Cardiac septum (tissue), 1 donor: ENCODE results near the gene SLC25A30. TPM values are rescaled to one million over a fixed set of nuclear protein-coding genes. Genes with fewer than 3 reads are reported as not detected.
"Not testable (repeated sequence)": the region's sequence is repeated elsewhere in the genome, so short reads cannot be mapped to it uniquely, and the experiment has no call there.

Source experiments
- DNase-seq: peaks from one replicate; pipeline ENCODE4 v3.0.0-alpha.2; 2020; ENCODE audit warnings: low spot score
- intact Hi-C: fragments of 100-400 bp; cut with DNase I; formaldehyde crosslinking; loops from one replicate; pipeline ENCODE4 v1.14.0; 2022
- total RNA-seq: library from RNA; stranded (reverse); fragmentation: NEBNext Ultra II Directional; extraction: Animal tissue kit (Norgen Biotek cat#: 25700); gene quantifications from one replicate; pipeline ENCODE4 v1.2.1, GENCODE V29; 2021
- donor health status: DM: no; HTN: no; CAD: no.

SLC25A30 gene
- total RNA-seq, 1 donor from 2014 or later = 83.4 TPM

GRCh38 chr13:45401314-45401713 lies 16.9 kb downstream of the SLC25A30 start:
- intact Hi-C loops = no loop called here
- DNase-seq = no peak

DNA sequence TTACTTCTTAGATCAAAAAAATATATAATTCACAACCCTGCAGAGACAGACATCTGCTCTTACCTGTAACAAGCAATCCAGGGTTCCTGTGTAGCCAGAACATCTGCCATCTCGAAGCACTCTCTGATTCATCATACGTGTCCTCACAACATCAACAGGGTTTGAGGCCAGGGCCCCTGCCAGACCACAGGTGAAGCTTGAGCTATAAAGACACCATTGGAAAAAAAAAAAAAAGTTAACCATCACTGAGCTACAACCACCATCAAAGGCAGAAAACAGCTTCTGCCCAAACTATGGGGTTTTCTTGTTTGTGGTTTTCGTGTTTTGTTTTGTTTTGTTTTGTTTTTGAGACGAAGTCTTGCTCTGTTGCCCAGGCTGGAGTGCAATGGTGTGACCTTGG lies 19.3 kb downstream of the SLC25A30 start:
- intact Hi-C loops = no loop called here

GRCh38 chr13:45396533-45397095 lies 21.6 kb downstream of the SLC25A30 start:
- intact Hi-C loops = no loop called here
- no peak for DNase-seq

More for the DNA sequence above, 19.3 kb downstream of the SLC25A30 start:
- no peak for DNase-seq

DNA sequence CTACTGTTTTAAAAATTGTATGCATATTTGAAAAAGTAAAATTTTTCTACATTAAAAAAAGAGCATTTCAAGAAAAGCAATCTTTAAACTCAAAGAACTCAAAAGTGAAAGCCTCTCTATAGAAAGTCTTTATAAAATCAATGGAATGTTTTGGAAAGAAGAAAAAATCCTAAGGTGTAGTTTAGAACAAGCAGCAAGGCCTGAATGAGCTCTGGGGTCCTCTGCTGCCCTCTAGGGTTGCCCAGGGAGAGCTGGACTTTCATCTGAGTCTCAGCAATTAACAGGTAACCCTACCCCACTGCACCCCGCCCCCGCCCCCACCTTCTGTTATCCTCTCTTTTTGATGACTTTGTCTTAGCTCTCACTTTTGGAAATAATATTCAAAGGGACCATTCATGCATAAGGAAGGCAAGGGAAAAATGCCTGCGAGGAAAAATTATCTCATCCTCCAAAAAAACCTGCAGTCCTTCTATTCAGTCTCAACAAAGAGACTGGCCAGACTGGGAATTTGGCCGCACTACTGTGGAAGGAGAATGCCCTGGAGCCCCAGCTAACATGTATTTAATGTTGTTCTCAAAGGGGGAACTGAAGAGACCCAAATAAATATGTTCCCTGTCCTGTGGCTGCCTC lies 24.1 kb downstream of the SLC25A30 start:
- intact Hi-C loops = no loop called here
- no peak for DNase-seq

- intact Hi-C loops = no loop called here
- DNase-seq = no peak
Observed at GRCh38 chr13:45392811-45393210, 25.4 kb downstream of the SLC25A30 start.

DNA sequence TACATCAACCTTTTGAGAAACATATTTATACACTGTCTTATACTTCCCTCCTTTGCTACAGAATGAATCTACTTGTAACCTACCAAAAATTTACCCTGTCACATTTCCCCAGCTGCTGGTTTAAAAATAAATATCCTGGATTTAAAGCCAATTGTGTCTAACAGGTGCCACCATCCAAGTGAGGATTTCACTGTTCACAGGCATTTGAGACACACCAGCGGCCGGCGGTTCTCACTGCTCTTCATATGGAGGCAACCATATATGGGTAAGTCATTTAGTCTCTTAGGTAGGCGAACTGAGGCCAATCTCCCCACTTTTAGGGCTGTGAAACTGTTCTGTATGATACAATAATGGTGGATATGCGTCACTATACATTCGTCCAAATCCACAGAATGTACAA lies 26.2 kb downstream of the SLC25A30 start:
- DNase-seq = no peak
- intact Hi-C loops = no loop called here

GRCh38 chr13:45391128-45391527 lies 27.0 kb downstream of the SLC25A30 start:
- intact Hi-C loops, DNase-seq: not testable (repeated sequence)

DNA sequence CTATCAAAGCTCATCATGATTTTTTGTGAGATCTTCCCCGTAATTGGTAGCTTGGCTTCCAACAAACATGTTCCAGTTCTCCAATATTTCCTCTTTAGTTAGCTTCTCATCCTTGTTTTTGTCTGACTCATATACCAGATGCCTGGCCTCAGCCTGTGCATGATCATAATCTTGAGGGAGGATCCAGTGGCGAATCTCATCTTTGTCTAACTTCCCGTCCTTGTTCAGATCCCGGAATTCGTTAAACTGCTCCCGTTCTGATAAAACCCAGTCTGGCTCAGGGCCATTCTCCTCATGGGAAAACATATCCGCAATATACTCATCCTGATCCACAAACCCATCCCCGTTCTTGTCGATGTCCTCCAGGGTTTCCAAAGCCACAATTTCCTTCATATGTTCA lies 27.8 kb downstream of the SLC25A30 start:
- DNase-seq, intact Hi-C loops: not testable (repeated sequence)

DNA sequence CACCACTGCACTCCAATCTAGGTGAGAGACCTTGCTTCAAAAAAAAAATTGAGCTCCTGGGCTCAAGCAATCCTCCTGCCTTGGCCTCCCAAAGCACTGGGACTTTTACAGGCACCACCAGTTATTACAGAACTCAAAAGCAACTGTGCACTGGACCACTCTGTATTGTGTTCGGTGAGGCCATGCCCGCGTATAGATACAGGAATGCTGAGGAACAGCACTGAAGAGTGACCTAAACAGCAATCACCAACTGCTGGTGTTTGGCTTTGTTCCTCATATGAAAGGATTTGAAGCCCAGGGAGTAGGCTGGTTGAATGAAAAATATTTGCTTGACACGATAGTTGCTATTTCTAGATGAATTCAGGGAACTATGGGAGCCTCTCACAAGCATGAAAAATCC lies 29.5 kb downstream of the SLC25A30 start:
- intact Hi-C loops = no loop called here
- DNase-seq = no peak

DNA sequence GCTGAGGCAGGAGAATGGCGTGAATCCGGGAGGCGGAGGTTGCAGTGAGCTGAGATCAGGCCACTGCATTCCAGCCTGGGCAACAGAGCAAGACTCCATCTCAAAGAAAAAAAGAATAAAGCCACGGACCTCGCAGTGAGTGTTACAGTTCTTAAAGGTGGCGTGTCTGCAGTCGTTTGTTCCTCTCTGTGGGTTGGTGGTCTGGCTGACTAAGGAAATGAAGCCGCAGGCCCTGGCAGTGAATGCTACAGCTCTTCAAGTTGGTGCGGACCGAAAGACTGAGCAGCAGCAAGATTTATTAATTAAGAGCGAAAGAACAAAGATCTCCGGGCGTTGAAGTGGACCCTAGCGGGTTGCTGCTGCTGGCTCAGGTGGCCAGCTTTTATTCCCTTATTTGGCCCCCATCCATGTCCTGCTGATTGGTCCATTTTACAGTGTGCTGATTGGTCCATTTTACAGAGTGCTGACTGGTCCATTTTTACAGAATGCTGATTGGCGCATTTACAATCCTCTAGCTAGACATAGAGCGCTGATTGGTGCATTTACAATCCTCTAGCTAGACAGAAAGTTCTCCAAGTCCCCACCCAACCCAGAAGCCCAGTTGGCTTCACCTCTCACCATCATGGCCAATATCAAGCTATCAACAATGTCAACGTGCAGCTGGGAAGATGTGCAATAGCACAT lies 31.1 kb downstream of the SLC25A30 start:
- DNase-seq, intact Hi-C loops: not testable (repeated sequence)

GRCh38 chr13:45385907-45386553 lies 32.1 kb downstream of the SLC25A30 start:
- no peak for DNase-seq
- intact Hi-C loops = no loop called here

DNA sequence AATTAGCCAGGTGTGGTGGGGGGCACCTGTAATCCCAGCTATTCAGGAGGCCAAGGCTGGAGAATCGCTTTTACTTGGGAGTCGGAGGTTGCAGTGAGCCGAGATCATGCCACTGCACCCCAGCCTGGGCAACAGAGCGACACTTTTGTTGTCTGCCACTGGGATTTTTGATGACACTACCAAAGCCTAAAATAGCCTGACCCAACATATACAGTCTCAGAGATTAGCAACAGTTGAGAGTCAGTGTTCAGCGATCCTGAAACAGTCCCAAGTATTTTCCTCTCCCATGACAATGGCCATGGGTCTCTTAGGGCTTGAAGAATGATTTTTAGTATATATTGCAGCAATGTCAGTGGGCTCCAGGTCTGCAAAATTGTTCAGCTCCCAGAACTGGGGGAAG lies 32.9 kb downstream of the SLC25A30 start:
- intact Hi-C loops = no loop called here
- DNase-seq = no peak

DNA sequence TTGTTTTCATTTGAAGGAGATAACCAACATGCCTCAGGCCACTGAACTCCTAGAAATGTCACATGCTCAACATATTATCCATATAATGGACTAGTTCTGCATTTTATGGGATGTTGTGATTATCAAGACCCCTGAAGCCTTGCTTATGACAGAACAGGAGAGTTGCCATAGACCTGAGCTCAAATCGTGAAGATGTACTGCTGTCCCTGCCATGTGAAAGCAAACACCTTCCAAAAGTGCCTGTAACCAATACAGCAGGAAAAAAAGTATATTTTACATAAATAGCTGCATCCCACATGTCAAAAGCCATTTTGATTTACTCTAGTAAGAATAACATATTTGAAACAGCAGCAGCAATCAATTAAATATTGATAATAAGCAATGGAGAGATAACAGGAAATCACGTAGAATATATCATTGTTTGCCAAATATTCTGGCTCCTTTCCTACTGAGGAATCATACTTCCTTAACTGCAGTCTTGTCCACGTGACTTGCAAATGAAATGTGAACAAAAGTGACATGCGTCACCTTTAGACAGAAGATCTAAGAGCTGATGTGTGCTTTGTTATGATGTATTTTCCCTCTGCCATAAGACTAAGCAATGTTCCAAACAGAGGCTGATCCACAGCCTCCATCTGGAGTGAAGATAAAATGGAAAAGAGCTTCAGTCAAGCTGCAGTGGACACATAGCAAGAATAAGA lies 33.5 kb downstream of the SLC25A30 start:
- DNase-seq = no peak
- intact Hi-C loops = no loop called here

DNA sequence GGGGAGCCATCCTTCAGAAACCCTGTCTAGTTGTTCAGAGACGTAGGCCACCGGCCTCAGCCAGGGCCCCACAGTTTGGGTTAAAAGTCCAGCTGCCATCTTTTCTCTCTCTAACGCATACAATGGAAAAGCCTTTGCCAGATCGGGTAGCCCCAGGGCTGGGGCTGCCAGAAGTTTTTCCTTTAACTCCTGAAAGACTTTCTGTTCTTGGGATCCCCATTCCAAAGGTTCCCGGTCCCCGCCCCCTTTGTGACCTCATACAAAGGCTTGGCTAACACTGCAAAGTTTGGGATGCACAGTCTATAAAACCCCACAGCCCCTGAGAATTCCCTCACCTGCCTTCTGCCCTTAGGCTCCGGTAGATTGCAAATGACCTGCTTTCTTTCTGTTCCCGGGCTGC lies 35.4 kb downstream of the SLC25A30 start:
- intact Hi-C loops, DNase-seq: not testable (repeated sequence)

- no peak for DNase-seq
- intact Hi-C loops = no loop called here
Observed at GRCh38 chr13:45381196-45381595, 37.0 kb downstream of the SLC25A30 start.

DNA sequence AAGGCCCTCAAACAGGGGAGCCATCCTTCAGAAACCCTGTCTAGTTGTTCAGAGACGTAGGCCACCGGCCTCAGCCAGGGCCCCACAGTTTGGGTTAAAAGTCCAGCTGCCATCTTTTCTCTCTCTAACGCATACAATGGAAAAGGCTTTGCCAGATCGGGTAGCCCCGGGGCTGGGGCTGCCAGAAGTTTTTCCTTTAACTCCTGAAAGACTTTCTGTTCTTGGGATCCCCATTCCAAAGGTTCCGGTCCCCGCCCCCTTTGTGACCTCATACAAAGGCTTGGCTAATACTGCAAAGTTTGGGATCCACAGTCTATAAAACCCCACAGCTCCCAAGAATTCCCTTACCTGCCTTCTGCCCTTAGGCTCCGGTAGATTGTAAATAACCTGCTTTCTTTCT lies 37.5 kb downstream of the SLC25A30 start:
- intact Hi-C loops, DNase-seq: not testable (repeated sequence)

- intact Hi-C loops, DNase-seq: not testable (repeated sequence)
Observed at GRCh38 chr13:45379516-45379915, 38.7 kb downstream of the SLC25A30 start.

GRCh38 chr13:45378786-45379185 lies 39.4 kb downstream of the SLC25A30 start:
- DNase-seq, intact Hi-C loops: not testable (repeated sequence)

GRCh38 chr13:45377314-45377713 lies 40.9 kb downstream of the SLC25A30 start:
- DNase-seq, intact Hi-C loops: not testable (repeated sequence)

GRCh38 chr13:45376651-45377050 lies 41.5 kb downstream of the SLC25A30 start:
- DNase-seq, intact Hi-C loops: not testable (repeated sequence)
